Subcutaneous adipose tissue (tissue), 4 donors: ENCODE results near the gene CNDP2. TPM values are rescaled to one million over a fixed set of nuclear protein-coding genes. Genes with fewer than 3 reads are reported as not detected.

Experiments used
- CTCF ChIP-seq: fragments of 450-650 bp; IDR thresholded peaks from one replicate; pipeline ENCODE4 v1.5.1; 2016; ENCODE audit warnings: low read depth, mild to moderate bottlenecking, control low read depth, antibody characterized with exemption, moderate library complexity
- total RNA-seq, 4 donors: library from RNA; depleted of rRNA; stranded (reverse); fragments of >200 nt; gene quantifications; one replicate each; pipeline ENCODE4 v1.1.0, GENCODE V29; 2016

CNDP2 gene
- total RNA-seq, 4 donors from 2014 or later, result 83.8 to 160 (median 106) TPM

- no peak for TF ChIP-seq CTCF
Measured at GRCh38 chr18:74459889-74460288, 36.3 kb upstream of the CNDP2 start.

DNA sequence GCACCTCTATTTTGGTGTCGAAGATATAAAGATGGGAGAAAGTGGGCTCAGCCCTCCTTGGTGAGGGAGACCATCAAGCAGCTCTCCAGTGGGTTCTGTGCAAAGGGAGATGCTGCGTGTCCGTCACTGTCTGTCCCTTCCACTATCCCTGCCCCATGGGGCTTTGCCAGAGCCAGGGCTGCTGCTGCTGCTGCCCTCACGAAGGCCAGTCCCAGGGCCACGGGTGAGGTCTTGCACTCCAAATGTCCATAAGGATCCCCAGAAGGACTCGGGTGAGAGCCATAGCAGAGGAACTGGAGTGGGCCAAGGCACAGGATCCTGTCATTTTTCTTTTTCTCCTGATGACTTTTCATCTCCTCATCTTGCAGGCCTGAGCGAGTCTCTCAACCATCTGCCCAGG is 35.3 kb upstream of the CNDP2 start:
- TF ChIP-seq CTCF, result no peak

DNA sequence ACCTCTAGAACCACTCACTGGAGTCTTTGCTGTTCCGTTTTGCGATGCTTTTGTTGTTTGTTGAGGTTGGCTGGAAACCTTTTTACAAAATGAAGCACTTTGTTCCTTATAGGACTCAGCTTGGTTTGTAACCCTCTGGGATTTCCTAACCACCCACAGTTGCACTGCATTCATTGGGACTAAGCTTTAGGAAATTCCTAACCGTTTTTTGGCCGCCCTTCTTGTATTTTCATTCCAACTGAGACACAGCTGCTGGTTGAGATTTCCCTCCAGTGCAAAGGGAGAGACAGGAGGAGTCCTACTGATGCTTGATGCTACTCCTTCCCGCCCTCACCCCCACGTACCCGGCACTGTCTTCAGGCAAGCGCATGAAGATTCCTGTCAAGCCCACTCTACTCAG is 32.9 kb upstream of the CNDP2 start:
- TF ChIP-seq CTCF, result no peak

DNA sequence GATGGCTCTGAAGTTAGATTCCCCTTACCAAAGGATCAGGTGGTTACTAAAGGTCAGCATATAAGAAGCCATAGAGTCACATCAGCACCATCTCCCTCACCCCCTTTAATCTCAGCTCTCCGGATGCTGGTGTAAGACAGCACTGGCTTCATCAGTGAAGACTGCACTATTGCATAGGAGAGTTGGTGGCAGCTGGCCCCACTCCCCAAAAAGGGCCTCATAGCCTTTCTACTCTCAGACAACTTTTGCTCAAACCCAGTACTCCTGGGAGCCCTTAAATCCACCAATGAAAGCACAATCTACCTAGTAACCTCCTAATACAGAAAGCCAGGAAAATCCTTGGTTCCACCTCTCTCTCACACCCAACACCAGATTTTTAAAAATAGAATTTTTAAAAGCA is 32.2 kb upstream of the CNDP2 start:
- TF ChIP-seq CTCF, result no peak

DNA sequence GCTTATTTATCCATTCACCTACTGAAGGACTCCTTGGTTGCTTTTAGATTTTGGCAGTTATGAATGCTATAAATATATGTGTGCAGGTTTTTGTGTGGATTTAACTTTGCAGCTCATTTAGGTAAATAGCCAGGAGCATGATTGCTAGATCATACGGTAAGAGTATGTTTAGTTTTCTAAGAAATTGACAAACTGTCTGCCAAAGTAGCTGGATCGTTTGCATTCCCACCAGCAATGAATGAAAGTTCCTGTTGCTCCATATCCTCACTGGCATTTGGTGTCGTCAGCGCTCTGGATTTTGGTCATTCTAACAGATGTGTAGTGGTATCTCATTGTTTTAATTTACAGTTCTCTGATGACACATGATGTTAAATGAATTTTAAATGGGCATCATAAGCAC is 30.4 kb upstream of the CNDP2 start:
- TF ChIP-seq CTCF, result no peak

DNA sequence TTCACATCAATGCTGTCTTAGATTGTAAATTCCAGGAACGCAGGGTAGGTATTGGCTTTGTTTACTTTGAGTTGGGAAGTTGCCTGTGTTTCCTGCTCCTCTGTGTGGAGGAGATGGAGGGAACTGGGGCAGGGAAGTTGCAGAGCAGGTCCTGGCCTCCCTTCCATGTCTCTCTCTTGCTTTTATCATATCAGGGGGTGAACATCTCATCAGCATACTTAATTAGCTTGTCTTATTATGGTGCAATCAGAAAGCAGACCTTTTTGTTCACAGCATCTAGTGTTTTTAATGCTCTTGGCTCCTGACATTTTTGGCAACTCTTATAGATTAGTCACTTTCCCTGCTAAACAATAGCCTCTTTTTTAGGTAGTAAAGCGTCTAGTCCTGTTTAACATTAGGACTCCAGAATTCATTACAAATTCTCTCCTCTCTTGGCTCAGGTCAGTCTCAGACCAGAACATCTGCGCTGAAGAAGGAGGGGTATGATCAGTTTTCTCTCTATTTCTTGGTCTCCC is 27.6 kb upstream of the CNDP2 start:
- TF ChIP-seq CTCF, result no peak

DNA sequence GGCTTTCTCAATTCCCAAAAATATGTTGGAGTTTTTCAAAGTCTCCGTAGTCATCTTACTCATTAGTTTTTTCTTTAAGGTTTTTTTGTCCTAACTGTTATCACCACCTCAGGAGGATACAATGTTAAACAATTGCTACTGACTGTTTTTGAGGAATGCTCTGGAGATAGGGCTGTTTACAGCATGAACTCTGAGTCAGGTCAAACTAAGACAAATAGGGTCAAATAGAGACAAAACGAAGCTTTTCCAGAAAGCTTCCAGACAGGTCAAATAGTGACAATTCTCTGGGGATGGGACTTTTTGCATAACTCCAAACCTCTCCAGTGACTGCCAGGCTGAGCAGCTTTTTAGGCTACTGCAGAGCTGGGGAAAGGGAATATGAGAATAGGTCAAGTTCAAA is 23.9 kb upstream of the CNDP2 start:
- no peak for TF ChIP-seq CTCF
